Activated CD4-positive, alpha-beta T cell treated with anti-CD3 and anti-CD28 coated beads, Interleukin-2, amount 10 ng/mL, durations not matched to agents 7 days and 5 days (primary cell): Measurements from ENCODE around the gene KLHDC7A. TPM values are rescaled to one million over a fixed set of nuclear protein-coding genes. Genes with fewer than 3 reads are reported as not detected.

Experiments used
- CTCF ChIA-PET: fragments of 350-600 bp; sonication (Branson Sonifier 250); formaldehyde crosslinking; loops from one replicate; lab custom pipeline; 2021; ENCODE audit warnings: antibody characterized with exemption; lab: Charles Lee
- POLR2A ChIA-PET: fragments of 350-600 bp; sonication (Branson Sonifier 250); formaldehyde crosslinking; loops from one replicate; lab custom pipeline; 2021; ENCODE audit warnings: antibody characterized with exemption; lab: Charles Lee
- DNase-seq: peaks from one replicate; pipeline ENCODE4 v3.0.0-alpha.2; 2020
- H3K27ac Mint-ChIP-seq: one replicate; pipeline ENCODE4 v1.8.0; 2021; ENCODE audit warnings: mild to moderate bottlenecking, moderate library complexity, mixed read lengths
- H3K27me3 Mint-ChIP-seq: one replicate; pipeline ENCODE4 v1.8.0; 2021; ENCODE audit warnings: mixed read lengths
- H3K36me3 Mint-ChIP-seq: one replicate; pipeline ENCODE4 v1.8.0; 2021; ENCODE audit warnings: low read depth, mixed read lengths
- H3K4me1 Mint-ChIP-seq: one replicate; pipeline ENCODE4 v1.8.0; 2021; ENCODE audit warnings: mixed read lengths
- H3K4me3 Mint-ChIP-seq: one replicate; pipeline ENCODE4 v1.8.0; 2021; ENCODE audit warnings: mild to moderate bottlenecking, moderate library complexity, mixed read lengths
- H3K9me3 Mint-ChIP-seq: one replicate; pipeline ENCODE4 v1.8.0; 2021; ENCODE audit warnings: mixed read lengths
- total RNA-seq, 2 experiments: library from RNA; stranded (reverse); gene quantifications; one replicate each; pipeline ENCODE4 v1.2.3, GENCODE V29; 2021

The KLHDC7A gene
- total RNA-seq = not detected

DNA sequence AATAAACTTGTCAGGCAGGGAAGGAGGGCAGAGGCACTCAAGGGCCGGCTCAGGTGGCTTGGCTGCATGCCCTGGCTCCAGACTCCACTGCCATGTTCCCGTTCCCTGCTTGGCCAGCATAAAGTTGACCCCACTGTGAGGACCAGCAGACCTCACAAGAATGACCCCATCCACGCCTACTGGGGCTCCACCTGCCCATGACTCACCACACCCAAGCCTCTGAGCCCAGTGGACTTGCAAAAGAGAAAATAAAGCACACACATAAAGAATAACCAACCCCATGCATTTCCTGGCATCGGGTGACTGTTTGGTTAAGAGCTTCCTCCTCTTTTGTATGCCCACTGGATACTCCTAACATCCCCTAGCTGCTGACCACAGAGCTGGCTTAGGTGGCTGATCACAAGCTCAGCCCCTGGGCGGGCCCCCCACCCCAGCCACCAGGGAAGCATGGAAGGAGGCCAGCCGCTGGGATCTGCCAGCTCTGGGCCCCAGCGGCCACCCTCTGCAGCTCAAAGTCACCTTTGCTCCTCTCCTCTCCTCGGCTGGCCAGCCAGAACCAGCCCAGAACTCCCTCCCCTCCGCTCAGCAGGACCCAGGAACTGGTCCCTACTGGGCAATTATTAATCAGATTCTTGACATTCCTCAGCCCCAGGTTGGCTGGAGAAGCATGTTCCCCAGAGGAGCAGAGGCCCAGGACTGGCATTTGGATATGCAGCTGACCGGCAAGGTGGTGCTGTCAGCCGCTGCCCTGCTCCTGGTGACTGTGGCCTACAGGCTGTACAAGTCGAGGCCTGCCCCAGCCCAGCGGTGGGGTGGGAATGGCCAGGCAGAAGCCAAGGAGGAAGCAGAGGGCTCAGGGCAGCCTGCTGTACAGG lies at the start of gene KLHDC7A:
TSS of gene KLHDC7A (plus strand) at position 616 of the 875 bp plus-strand sequence. CDS start at position 668, 52 bp downstream.
- H3K36me3 Mint-ChIP-seq = no peaks in the 10 kb centered on the region
- no peak within 1 kb of the TSS for H3K27ac Mint-ChIP-seq
- no peaks in the 10 kb centered on the region for H3K27me3 Mint-ChIP-seq
- ChIA-PET POLR2A (no interaction called here), CTCF (no interaction called here)
- no peaks in the 10 kb centered on the region for H3K4me1 Mint-ChIP-seq
- H3K9me3 Mint-ChIP-seq = no peaks in the 10 kb centered on the region
- no peak within 1 kb of the TSS for H3K4me3 Mint-ChIP-seq
- no peak for DNase-seq

GRCh38 chr1:18434041-18434440 lies 46.7 kb upstream of the KLHDC7A start:
- no peak for DNase-seq
- Mint-ChIP-seq H3K9me3 (peaks cover 4% of the 10 kb centered on the region), H3K27ac (no peak overlapping the region), H3K4me1 (no peaks in the 10 kb centered on the region), H3K27me3 (peaks cover 1% of the 10 kb centered on the region), H3K4me3 (no peak overlapping the region), H3K36me3 (no peaks in the 10 kb centered on the region)
- ChIA-PET CTCF (interaction anchor here (0.6 kb wide), 1 partner anchor 16 kb away, joined by 3 read pairs; no protein-coding TSS in a partner anchor), POLR2A (no interaction called here)

- CTCF ChIA-PET = no interaction called here
- H3K4me1 Mint-ChIP-seq = no peaks in the 10 kb centered on the region
- peaks cover 1% of the 10 kb centered on the region for H3K9me3 Mint-ChIP-seq
- no peak overlapping the region for H3K27ac Mint-ChIP-seq
- H3K27me3 Mint-ChIP-seq = peaks cover 3% of the 10 kb centered on the region
- no peak for DNase-seq
- POLR2A ChIA-PET = no interaction called here
- H3K36me3 Mint-ChIP-seq = no peaks in the 10 kb centered on the region
- no peak overlapping the region for H3K4me3 Mint-ChIP-seq
Observed at GRCh38 chr1:18440385-18441226, 40.1 kb upstream of the KLHDC7A start.

- H3K4me1 Mint-ChIP-seq = no peaks in the 10 kb centered on the region
- peaks cover 3% of the 10 kb centered on the region for H3K9me3 Mint-ChIP-seq
- H3K27me3 Mint-ChIP-seq = peaks cover 3% of the 10 kb centered on the region
- no peak overlapping the region for H3K4me3 Mint-ChIP-seq
- H3K27ac Mint-ChIP-seq = no peak overlapping the region
- ChIA-PET POLR2A (no interaction called here), CTCF (no interaction called here)
- no peaks in the 10 kb centered on the region for H3K36me3 Mint-ChIP-seq
- no peak for DNase-seq
Observed at GRCh38 chr1:18443587-18444520, 36.9 kb upstream of the KLHDC7A start.

DNA sequence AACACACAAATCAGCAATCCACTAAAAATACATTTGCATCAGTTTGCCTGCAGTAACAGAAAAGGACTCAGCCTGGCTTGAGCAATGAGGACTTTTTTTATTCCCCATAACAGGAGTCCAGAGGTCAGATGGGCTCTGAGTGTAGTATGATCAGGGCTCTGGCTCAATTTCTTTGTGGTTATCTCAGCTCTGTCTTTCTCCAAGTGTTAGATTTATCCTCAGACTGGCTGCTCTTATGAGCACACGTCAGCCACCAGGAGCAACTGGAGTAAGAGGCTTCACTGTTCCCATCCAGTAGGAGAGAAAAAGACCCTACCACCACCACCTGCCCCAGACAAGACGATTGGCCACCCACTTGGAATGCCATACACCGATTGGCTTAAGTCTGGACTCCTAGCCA lies 36.2 kb upstream of the KLHDC7A start:
- Mint-ChIP-seq H3K27ac (no peak overlapping the region), H3K4me3 (no peak overlapping the region)
- CTCF ChIA-PET = no interaction called here

GRCh38 chr1:18446751-18447150 lies 34.0 kb upstream of the KLHDC7A start:
- no peak for DNase-seq
- no peak overlapping the region for H3K27ac Mint-ChIP-seq
- H3K4me3 Mint-ChIP-seq = no peak overlapping the region
- H3K9me3 Mint-ChIP-seq = peaks cover 2% of the 10 kb centered on the region
- CTCF ChIA-PET = no interaction called here
- H3K4me1 Mint-ChIP-seq = no peaks in the 10 kb centered on the region
- POLR2A ChIA-PET = no interaction called here
- no peaks in the 10 kb centered on the region for H3K36me3 Mint-ChIP-seq
- H3K27me3 Mint-ChIP-seq = peaks cover 3% of the 10 kb centered on the region

More for the DNA sequence above, 36.2 kb upstream of the KLHDC7A start:
- POLR2A ChIA-PET = no interaction called here
- H3K27me3 Mint-ChIP-seq = peaks cover 3% of the 10 kb centered on the region
- H3K9me3 Mint-ChIP-seq = peaks cover 3% of the 10 kb centered on the region
- H3K4me1 Mint-ChIP-seq = no peaks in the 10 kb centered on the region
- DNase-seq = no peak
- no peaks in the 10 kb centered on the region for H3K36me3 Mint-ChIP-seq

- no peak overlapping the region for H3K4me3 Mint-ChIP-seq
- H3K4me1 Mint-ChIP-seq = no peaks in the 10 kb centered on the region
- peaks cover 2% of the 10 kb centered on the region for H3K9me3 Mint-ChIP-seq
- no peaks in the 10 kb centered on the region for H3K36me3 Mint-ChIP-seq
- ChIA-PET CTCF (no interaction called here), POLR2A (no interaction called here)
- H3K27me3 Mint-ChIP-seq = peaks cover 3% of the 10 kb centered on the region
- DNase-seq = no peak
- no peak overlapping the region for H3K27ac Mint-ChIP-seq
Observed at GRCh38 chr1:18447509-18448220, 33.1 kb upstream of the KLHDC7A start.

DNA sequence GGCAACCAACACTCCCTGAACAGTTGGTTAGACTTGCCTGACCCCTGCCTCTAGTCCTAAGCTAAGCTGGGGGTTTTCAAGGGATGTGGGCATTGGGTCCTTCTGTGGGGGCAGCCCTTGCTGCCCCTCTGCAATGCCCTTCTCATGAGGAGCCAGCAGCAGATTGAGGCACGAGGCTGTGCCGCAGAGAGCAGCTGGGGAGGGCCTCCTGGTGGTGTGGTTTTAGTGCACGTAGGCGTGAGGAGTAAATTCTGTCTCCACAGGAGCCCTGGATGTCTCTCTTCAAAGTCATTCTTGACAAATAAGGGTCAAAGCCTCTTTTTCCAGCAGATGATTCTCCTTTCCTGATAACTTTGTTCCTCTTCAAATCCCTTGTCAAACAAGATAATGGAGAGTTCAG lies 31.8 kb upstream of the KLHDC7A start:
- Mint-ChIP-seq H3K4me1 (no peaks in the 10 kb centered on the region), H3K9me3 (peaks cover 2% of the 10 kb centered on the region), H3K4me3 (no peak overlapping the region), H3K27me3 (peaks cover 3% of the 10 kb centered on the region), H3K27ac (no peak overlapping the region), H3K36me3 (no peaks in the 10 kb centered on the region)
- no peak for DNase-seq
- CTCF ChIA-PET = no interaction called here
- POLR2A ChIA-PET = no interaction called here

DNA sequence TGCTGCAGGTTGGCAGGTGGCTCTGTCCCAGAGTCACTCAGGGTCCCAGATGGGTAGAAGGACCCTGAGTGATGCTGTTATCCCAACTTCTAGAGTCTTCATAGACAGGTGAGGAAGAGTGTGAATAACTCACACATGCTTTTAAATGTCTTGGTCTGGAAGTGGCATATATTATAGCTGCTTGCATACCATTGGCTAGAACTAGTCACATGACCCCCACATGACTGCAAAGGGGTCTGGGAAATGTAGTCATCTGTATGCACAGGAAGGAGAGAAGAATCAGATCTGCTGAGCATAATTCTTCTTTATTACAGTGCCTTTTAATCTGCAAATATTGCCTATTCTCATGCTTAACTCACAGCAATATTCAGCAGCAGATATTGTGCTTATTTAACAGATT lies 28.2 kb upstream of the KLHDC7A start:
- no peaks in the 10 kb centered on the region for H3K9me3 Mint-ChIP-seq

GRCh38 chr1:18458133-18459092 lies 22.3 kb upstream of the KLHDC7A start:
- ChIA-PET CTCF (no interaction called here), POLR2A (no interaction called here)
- no peaks in the 10 kb centered on the region for H3K27me3 Mint-ChIP-seq
- no peaks in the 10 kb centered on the region for H3K9me3 Mint-ChIP-seq
- no peak overlapping the region for H3K4me3 Mint-ChIP-seq
- H3K27ac Mint-ChIP-seq = no peak overlapping the region
- no peak for DNase-seq
- H3K4me1 Mint-ChIP-seq = no peaks in the 10 kb centered on the region
- no peaks in the 10 kb centered on the region for H3K36me3 Mint-ChIP-seq

More for the DNA sequence above, 28.2 kb upstream of the KLHDC7A start:
- CTCF ChIA-PET = no interaction called here
- Mint-ChIP-seq H3K27me3 (no peaks in the 10 kb centered on the region), H3K36me3 (no peaks in the 10 kb centered on the region), H3K27ac (no peak overlapping the region), H3K4me3 (no peak overlapping the region), H3K4me1 (no peaks in the 10 kb centered on the region)
- POLR2A ChIA-PET = no interaction called here
- no peak for DNase-seq

DNA sequence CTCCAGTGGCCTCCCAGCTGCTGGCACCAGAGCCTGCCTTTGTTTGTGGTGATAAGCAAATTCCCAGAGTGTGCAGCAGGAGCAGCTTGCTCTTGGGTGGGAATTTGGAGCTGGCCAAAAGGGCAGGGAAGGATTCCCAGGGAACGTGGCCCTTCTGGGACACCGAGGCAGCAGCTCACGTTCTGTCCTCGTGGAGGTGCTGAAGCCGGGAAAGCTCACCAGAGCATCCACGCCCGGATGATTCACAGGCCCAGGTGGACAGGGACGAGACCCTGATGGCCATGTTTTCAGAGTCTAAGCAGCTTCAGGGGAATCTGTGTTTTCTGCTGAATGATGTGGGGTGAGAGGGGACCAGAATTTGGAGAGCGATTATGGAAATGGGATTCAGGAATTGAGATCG lies 19.1 kb upstream of the KLHDC7A start:
- no peaks in the 10 kb centered on the region for H3K9me3 Mint-ChIP-seq
- no peak for DNase-seq
- H3K36me3 Mint-ChIP-seq = no peaks in the 10 kb centered on the region
- H3K27ac Mint-ChIP-seq = no peak overlapping the region
- no peaks in the 10 kb centered on the region for H3K27me3 Mint-ChIP-seq
- ChIA-PET POLR2A (no interaction called here), CTCF (no interaction called here)
- peaks cover 5% of the 10 kb centered on the region for H3K4me1 Mint-ChIP-seq
- no peak overlapping the region for H3K4me3 Mint-ChIP-seq
